ENCODE results near the gene HELZ2.
"Not testable (repeated sequence)": the region's sequence is repeated elsewhere in the genome, so short reads cannot be mapped to it uniquely, and the experiment has no call there.

The HELZ2 gene

GRCh38 chr20:63574156-63574828 is at the start of gene HELZ2:
HELZ2 (minus strand) TSS chr20:63574239; CDS start chr20:63572385, 1,854 bp downstream.
- in situ Hi-C loops (cut with MboI; ENCODE audit: low sequenced_read_pairs), result no loop called here

DNA sequence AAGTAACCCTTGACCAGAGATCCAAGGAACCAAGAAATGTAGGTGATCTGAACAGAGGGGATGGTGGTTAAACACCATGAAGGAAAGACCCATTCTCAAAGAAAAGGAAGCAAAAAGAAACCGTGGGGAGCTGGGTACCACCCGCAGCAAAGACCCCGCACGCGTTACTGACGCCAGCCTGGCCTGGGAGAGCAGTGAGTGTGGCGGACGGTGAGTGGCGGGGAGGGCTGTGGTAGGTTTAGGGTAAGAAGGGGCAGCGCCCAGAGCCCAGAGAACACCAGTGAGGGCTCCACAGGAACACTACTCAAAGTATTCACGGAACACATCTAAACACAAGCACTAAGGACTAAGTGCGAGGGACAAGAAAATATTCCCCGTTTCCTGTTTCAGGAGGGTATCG is 48.7 kb upstream of the HELZ2 start:
- in situ Hi-C loops (cut with MboI; ENCODE audit: low sequenced_read_pairs), result no loop called here

GRCh38 chr20:63622096-63622495 is 48.1 kb upstream of the HELZ2 start:
- in situ Hi-C loops (cut with MboI; ENCODE audit: low sequenced_read_pairs), result no loop called here

- in situ Hi-C loops (cut with MboI; ENCODE audit: low sequenced_read_pairs), result no loop called here
Observed at GRCh38 chr20:63620991-63621390, 47.0 kb upstream of the HELZ2 start.

- in situ Hi-C loops (cut with MboI; ENCODE audit: low sequenced_read_pairs), result no loop called here
Observed at GRCh38 chr20:63619505-63619904, 45.5 kb upstream of the HELZ2 start.

DNA sequence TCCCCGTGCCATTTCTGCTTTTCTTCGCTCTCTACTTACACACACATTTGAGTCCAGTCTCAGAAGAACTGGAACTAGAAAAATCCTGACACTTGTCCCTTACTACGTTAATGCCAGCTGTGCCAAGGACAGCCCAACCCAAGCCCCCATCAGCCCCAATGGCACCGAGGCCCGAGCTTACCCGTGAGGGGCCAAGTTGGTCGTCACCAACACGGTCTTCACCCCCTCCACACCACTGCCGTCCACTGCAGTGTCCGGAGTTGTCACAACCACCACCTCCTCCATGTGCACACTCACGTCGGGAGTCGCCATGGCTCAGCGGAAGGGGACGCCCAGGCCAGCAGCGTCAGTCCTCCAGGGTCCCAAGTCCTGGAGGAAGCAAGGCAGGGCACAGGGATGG is 45.0 kb upstream of the HELZ2 start:
- in situ Hi-C loops (cut with MboI; ENCODE audit: low sequenced_read_pairs), result no loop called here

DNA sequence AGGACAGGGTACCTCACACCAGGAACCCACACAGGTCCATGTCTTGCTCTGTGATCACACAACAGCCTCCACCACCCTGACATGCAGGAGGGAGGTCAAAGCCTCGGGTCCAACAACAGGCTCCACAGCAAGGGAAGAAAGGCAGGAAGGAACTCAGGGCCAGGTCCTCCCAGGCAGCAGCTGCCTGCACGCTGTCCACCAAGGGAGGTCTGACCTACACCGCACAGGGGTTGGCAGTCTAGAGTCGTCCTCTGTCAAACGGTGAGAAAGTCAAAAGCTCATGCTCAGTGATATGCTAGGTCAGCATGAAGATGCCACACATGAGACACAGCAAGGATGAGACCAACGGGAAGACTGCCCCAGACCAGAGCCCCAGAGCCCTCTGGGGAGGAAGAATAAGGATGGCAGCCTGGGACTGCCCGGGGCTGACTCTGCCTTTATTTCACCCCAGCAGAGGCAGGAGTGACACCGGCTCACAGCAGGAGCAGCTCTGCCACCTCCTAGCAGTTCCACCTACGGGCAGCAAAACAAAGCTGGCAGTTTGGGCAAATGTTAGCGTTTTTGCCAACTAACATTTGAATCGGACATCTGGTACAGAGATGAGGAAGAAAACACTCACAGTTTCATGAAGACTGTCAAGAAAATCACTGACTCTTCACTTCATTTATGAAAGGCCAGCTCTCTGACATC is 44.4 kb upstream of the HELZ2 start:
- in situ Hi-C loops (cut with MboI; ENCODE audit: low sequenced_read_pairs), result no loop called here

GRCh38 chr20:63617876-63618265 is 43.8 kb upstream of the HELZ2 start:
- in situ Hi-C loops (cut with MboI; ENCODE audit: low sequenced_read_pairs), result no loop called here

- in situ Hi-C loops (cut with MboI; ENCODE audit: low sequenced_read_pairs), result no loop called here
Observed at GRCh38 chr20:63617092-63617875, 43.2 kb upstream of the HELZ2 start.

DNA sequence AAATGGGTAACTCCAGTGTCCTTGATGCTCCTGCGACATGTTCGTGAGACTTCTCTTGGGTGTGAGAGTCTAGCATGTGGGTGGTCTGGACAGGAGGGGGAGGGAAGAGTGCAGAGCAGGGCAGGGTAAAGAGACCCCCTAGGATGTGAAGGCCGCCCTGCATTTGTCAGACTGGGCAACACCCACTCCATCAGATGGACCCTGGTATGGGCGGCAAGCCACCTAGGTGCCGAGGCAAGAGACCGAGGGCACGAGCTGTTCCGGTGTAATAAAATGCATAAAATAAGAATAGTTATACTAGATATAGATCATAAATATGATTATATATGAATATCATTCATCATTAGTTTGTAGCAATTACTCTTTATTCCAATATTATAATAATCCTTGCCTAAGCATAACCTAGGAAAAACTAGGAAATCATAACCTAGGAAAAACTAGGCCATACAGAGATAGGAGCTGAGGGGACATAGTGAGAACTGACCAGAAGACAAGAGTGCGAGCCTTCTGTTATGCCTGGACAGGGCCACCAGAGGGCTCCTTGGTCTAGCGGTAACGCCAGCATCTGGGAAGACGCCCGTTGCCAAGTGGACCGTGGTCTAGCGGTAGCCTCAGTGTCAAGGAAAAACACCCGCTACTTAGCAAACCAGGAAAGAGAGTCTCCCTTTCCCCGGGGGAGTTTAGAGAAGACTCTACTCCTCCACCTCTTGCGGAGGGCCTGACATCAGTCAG is 40.0 kb upstream of the HELZ2 start:
- in situ Hi-C loops (cut with MboI; ENCODE audit: low sequenced_read_pairs), result not testable (repeated sequence)

DNA sequence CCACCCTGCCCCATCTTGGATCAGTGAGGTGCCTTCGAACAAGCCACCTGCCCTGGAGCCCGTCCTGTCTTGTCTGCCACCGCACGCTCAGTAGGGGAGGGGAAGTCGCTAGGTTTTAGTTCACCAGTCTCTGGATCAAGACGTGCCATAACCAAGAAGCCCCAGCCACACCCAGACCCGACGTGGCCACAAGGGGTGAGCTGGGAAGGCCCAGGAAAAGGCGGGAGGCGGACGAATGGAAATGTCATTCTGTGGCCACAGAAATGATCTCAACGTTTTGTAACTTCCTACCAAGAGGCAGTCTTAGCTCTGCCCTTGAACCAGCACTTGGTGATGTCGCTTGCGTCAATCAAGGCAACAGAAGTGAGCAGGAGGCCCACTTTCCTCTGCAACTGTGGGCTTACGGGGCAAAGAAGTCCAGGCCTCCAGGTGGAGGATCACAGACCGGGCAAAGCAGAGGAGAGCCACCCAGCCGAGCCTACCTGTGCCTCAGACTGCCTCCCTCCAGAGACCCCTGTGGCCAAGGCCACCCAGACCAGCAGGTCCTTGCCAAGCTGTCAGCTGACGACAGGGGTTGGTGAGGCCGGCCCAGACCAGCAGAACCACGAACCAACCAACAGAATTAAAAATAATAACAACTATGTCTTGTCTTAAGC is 38.4 kb upstream of the HELZ2 start:
- in situ Hi-C loops (cut with MboI; ENCODE audit: low sequenced_read_pairs), result no loop called here

DNA sequence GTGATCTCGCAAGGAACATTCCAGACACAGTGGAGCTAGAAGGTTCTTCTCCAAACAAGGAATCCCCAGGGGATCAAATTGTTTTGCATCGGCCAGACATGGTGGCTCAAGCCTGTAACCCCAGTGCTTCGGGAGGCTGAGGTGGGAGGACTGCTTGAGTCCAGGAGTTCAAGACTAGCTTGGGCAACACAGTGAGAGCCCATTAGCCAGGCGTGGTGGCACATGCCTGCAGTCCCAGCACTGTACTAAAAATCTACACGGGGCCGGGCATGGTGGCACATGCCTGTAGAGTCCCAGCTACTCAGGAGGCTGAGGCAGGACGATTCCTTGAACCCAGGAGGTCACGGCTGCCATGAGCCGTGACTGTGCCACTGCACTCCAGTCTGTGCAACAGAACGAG is 37.6 kb upstream of the HELZ2 start:
- in situ Hi-C loops (cut with MboI; ENCODE audit: low sequenced_read_pairs), result no loop called here

DNA sequence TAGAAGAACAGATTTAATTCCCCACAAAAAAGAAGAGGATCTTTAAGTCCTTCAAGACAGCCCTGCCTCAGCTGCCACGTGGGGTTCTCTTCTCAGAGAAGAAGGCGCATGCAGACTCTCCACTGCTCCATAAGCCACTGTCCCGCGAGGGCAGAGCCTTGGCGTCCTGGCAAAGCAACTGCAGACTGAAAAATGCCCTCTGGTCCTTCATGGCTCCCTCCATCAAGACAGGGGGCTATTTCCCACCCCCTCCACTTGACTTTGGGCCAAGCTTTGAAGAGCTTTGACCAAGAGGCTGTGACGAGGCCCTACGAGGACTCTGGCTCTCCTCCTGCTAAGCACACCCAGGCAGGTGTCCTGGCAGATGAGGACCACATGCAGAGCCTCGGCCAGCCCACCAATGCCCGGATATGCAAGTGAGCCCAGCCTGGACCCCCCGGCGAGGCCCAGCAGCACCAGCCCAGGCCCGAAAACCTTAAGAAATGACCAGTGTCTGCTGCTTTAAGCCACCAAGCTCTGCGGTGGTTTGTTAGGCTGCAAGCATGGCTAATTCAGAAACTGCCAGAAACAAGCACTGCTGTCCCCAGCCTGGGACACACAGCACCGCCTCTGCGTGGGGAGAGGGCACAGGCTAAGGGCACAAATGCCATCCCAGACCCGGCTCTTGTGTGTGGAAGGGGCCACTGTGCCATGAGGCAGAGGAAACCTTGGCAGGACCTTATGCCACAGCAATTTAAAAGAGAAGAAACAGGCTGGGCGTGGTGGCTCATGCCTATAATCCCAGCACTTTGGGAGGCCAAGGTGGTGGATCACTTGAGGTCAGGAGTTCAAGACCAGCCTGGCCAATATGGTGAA is 36.8 kb upstream of the HELZ2 start:
- in situ Hi-C loops (cut with MboI; ENCODE audit: low sequenced_read_pairs), result no loop called here

DNA sequence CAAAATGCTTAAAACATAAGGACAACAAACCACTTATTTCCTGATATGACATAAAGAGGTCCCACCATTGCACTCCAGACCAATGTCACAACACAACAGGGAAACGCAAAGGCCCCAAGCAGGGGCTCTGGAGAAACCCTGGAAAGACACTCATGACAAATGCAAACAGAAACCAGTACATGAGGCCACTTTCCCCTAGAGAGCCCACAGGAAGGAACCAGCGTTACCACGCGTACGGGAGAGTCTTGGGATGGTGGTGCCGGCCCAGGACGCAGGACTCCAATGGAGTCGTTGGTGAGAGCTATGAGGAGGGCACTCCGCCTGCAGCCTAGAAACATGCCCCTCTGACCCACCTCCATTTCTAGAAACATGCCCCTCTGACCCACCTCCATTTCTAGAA is 32.6 kb upstream of the HELZ2 start:
- in situ Hi-C loops (cut with MboI; ENCODE audit: low sequenced_read_pairs), result no loop called here

DNA sequence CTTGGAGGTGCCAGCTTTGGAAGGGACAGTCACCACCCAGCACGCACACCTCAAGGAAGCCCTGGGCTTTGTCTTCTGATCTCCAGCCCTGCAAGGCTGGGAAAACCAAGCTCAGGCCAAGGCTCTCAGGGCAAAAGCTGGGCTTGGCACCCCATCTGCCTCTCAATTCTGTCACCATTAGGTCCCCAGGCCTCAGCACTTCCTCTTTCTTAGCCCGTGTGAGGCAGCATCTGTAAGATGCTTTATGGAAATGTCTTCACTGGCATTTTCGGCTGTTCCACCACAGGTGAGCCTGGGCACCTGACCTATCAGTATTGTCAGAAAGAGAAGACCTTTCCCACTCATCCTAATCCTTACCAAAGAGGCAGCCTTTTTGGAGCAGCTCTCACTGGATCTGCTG is 28.3 kb upstream of the HELZ2 start:
- in situ Hi-C loops (cut with MboI; ENCODE audit: low sequenced_read_pairs), result no loop called here

GRCh38 chr20:63601679-63602078 is 27.6 kb upstream of the HELZ2 start:
- in situ Hi-C loops (cut with MboI; ENCODE audit: low sequenced_read_pairs), result not testable (repeated sequence)

DNA sequence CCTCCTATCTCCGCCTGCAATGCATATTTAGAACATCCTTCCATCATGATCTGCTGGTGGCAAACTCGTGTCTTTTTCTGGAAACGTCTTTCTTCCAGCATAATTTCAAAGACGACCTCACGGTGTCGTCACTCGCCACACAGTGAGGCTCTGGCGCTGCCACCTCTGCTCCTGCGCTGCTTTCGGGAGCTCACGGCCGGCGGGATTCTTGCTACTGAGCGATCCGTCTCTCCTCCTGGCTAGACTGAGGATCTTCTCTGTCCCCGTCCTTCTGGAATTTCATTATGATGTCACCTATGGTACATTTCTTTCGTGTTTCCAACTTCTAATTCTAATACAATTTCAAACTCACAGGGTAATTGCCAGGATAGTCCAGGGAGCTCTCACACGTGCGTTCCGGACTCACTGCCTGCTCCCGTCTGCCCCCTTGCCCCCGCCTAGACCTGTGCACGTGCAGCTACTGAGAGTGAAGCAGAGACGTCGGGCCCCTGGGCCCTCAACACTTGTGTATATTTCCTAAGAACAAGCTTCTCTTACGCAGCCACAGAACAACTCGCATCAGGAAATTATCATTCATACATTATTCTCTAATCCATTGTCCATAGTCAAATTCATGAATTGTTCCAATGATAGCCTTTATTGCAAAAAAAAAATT is 25.5 kb upstream of the HELZ2 start:
- in situ Hi-C loops (cut with MboI; ENCODE audit: low sequenced_read_pairs), result no loop called here

- in situ Hi-C loops (cut with MboI; ENCODE audit: low sequenced_read_pairs), result no loop called here
Observed at GRCh38 chr20:63598479-63599395, 24.7 kb upstream of the HELZ2 start.
